Esophagus squamous epithelium (tissue), 4 donors: ENCODE data around the gene CFAP65.

Experiments
- CTCF ChIP-seq, 6 experiments: fragments of 450-650 bp in 4 of 6; fragments of 200-600 bp in 2 of 6; sonication (generic) in 2 of 6; IDR thresholded peaks; one replicate each; pipeline ENCODE4 v1.5.1; 2016 to 2019; ENCODE audit warnings: antibody characterized with exemption in 6 of 6, mild to moderate bottlenecking in 4 of 6, moderate library complexity in 4 of 6
- POLR2A ChIP-seq, 4 donors: fragments of 450-650 bp; IDR thresholded peaks; one replicate each; pipeline ENCODE4 v1.6.1; 2017; ENCODE audit warnings: antibody characterized with exemption in 4 of 4, mild to moderate bottlenecking in 4 of 4, moderate library complexity in 3 of 4

GRCh38 chr2:219041252-219041651, at the start of gene CFAP65:
- TF ChIP-seq CTCF (IDR thresholded peaks at IDR 0.05) (no peak), POLR2A (IDR thresholded peaks at IDR 0.05) (no peak)
